ENCODE measurements around the gene ARL5C.

The ARL5C gene

GRCh38 chr17:39146273-39146672, 19.7 kb downstream of the ARL5C start:
- Histone ChIP-seq H3K9me3 (ENCODE audit: control insufficient read depth, insufficient read depth, low read length) (no peaks in the 10 kb centered on the region), H3K27me3 (ENCODE audit: control insufficient read depth, insufficient read depth, low read length) (peaks cover 21% of the 10 kb centered on the region), H3K36me3 (ENCODE audit: control insufficient read depth, insufficient read depth, low read length) (no peaks in the 10 kb centered on the region), H3K4me3 (ENCODE audit: low read depth, low read length) (no peak overlapping the region), H3K9ac (ENCODE audit: low read depth, low read length) (no peak overlapping the region), H3K4me1 (ENCODE audit: control insufficient read depth, insufficient read depth, low read length) (peaks cover 3% of the 10 kb centered on the region)

- Histone ChIP-seq H3K9me3 (ENCODE audit: control insufficient read depth, insufficient read depth, low read length) (no peaks in the 10 kb centered on the region), H3K27me3 (ENCODE audit: control insufficient read depth, insufficient read depth, low read length) (peaks cover 11% of the 10 kb centered on the region), H3K4me1 (ENCODE audit: control insufficient read depth, insufficient read depth, low read length) (no peaks in the 10 kb centered on the region), H3K36me3 (ENCODE audit: control insufficient read depth, insufficient read depth, low read length) (no peaks in the 10 kb centered on the region), H3K9ac (ENCODE audit: low read depth, low read length) (no peak overlapping the region), H3K4me3 (ENCODE audit: low read depth, low read length) (no peak overlapping the region)
Observed at GRCh38 chr17:39145143-39145542, 20.8 kb downstream of the ARL5C start.

GRCh38 chr17:39144416-39144840, 21.5 kb downstream of the ARL5C start:
- peaks cover 4% of the 10 kb centered on the region for H3K27me3 ChIP-seq (ENCODE audit: control insufficient read depth, insufficient read depth, low read length)
- H3K4me1 ChIP-seq (ENCODE audit: control insufficient read depth, insufficient read depth, low read length), result no peaks in the 10 kb centered on the region
- no peak overlapping the region for H3K4me3 ChIP-seq (ENCODE audit: low read depth, low read length)
- no peak overlapping the region for H3K9ac ChIP-seq (ENCODE audit: low read depth, low read length)
- H3K9me3 ChIP-seq (ENCODE audit: control insufficient read depth, insufficient read depth, low read length), result no peaks in the 10 kb centered on the region
- H3K36me3 ChIP-seq (ENCODE audit: control insufficient read depth, insufficient read depth, low read length), result no peaks in the 10 kb centered on the region

- H3K36me3 ChIP-seq (ENCODE audit: control insufficient read depth, insufficient read depth, low read length), result no peaks in the 10 kb centered on the region
- H3K27me3 ChIP-seq (ENCODE audit: control insufficient read depth, insufficient read depth, low read length), result no peaks in the 10 kb centered on the region
- H3K9me3 ChIP-seq (ENCODE audit: control insufficient read depth, insufficient read depth, low read length), result no peaks in the 10 kb centered on the region
- H3K4me3 ChIP-seq (ENCODE audit: low read depth, low read length), result no peak overlapping the region
- no peak overlapping the region for H3K9ac ChIP-seq (ENCODE audit: low read depth, low read length)
- H3K4me1 ChIP-seq (ENCODE audit: control insufficient read depth, insufficient read depth, low read length), result no peaks in the 10 kb centered on the region
Observed at GRCh38 chr17:39143552-39144093, 22.3 kb downstream of the ARL5C start.

- Histone ChIP-seq H3K27me3 (ENCODE audit: control insufficient read depth, insufficient read depth, low read length) (no peaks in the 10 kb centered on the region), H3K4me3 (ENCODE audit: low read depth, low read length) (no peak overlapping the region), H3K9ac (ENCODE audit: low read depth, low read length) (no peak overlapping the region), H3K4me1 (ENCODE audit: control insufficient read depth, insufficient read depth, low read length) (no peaks in the 10 kb centered on the region), H3K36me3 (ENCODE audit: control insufficient read depth, insufficient read depth, low read length) (no peaks in the 10 kb centered on the region), H3K9me3 (ENCODE audit: control insufficient read depth, insufficient read depth, low read length) (no peaks in the 10 kb centered on the region)
Observed at GRCh38 chr17:39141915-39142664, 23.9 kb downstream of the ARL5C start.

GRCh38 chr17:39141294-39141693, 24.7 kb downstream of the ARL5C start:
- H3K9ac ChIP-seq (ENCODE audit: low read depth, low read length), result no peak overlapping the region
- no peaks in the 10 kb centered on the region for H3K9me3 ChIP-seq (ENCODE audit: control insufficient read depth, insufficient read depth, low read length)
- no peaks in the 10 kb centered on the region for H3K27me3 ChIP-seq (ENCODE audit: control insufficient read depth, insufficient read depth, low read length)
- no peaks in the 10 kb centered on the region for H3K4me1 ChIP-seq (ENCODE audit: control insufficient read depth, insufficient read depth, low read length)
- H3K4me3 ChIP-seq (ENCODE audit: low read depth, low read length), result no peak overlapping the region
- H3K36me3 ChIP-seq (ENCODE audit: control insufficient read depth, insufficient read depth, low read length), result no peaks in the 10 kb centered on the region

GRCh38 chr17:39139561-39139960, 26.4 kb downstream of the ARL5C start:
- Histone ChIP-seq H3K27me3 (ENCODE audit: control insufficient read depth, insufficient read depth, low read length) (no peaks in the 10 kb centered on the region), H3K4me1 (ENCODE audit: control insufficient read depth, insufficient read depth, low read length) (no peaks in the 10 kb centered on the region), H3K4me3 (ENCODE audit: low read depth, low read length) (no peak overlapping the region), H3K9me3 (ENCODE audit: control insufficient read depth, insufficient read depth, low read length) (no peaks in the 10 kb centered on the region), H3K9ac (ENCODE audit: low read depth, low read length) (no peak overlapping the region), H3K36me3 (ENCODE audit: control insufficient read depth, insufficient read depth, low read length) (no peaks in the 10 kb centered on the region)

- H3K9me3 ChIP-seq (ENCODE audit: control insufficient read depth, insufficient read depth, low read length), result no peaks in the 10 kb centered on the region
- no peaks in the 10 kb centered on the region for H3K36me3 ChIP-seq (ENCODE audit: control insufficient read depth, insufficient read depth, low read length)
- H3K9ac ChIP-seq (ENCODE audit: low read depth, low read length), result no peak overlapping the region
- H3K4me1 ChIP-seq (ENCODE audit: control insufficient read depth, insufficient read depth, low read length), result no peaks in the 10 kb centered on the region
- no peak overlapping the region for H3K4me3 ChIP-seq (ENCODE audit: low read depth, low read length)
- no peaks in the 10 kb centered on the region for H3K27me3 ChIP-seq (ENCODE audit: control insufficient read depth, insufficient read depth, low read length)
Observed at GRCh38 chr17:39139161-39139511, 26.8 kb downstream of the ARL5C start.

GRCh38 chr17:39138431-39139160, 27.4 kb downstream of the ARL5C start:
- H3K4me1 ChIP-seq (ENCODE audit: control insufficient read depth, insufficient read depth, low read length), result no peaks in the 10 kb centered on the region
- no peak overlapping the region for H3K4me3 ChIP-seq (ENCODE audit: low read depth, low read length)
- no peaks in the 10 kb centered on the region for H3K36me3 ChIP-seq (ENCODE audit: control insufficient read depth, insufficient read depth, low read length)
- H3K9ac ChIP-seq (ENCODE audit: low read depth, low read length), result no peak overlapping the region
- no peaks in the 10 kb centered on the region for H3K27me3 ChIP-seq (ENCODE audit: control insufficient read depth, insufficient read depth, low read length)
- no peaks in the 10 kb centered on the region for H3K9me3 ChIP-seq (ENCODE audit: control insufficient read depth, insufficient read depth, low read length)

GRCh38 chr17:39134878-39135277, 31.1 kb downstream of the ARL5C start:
- Histone ChIP-seq H3K36me3 (ENCODE audit: control insufficient read depth, insufficient read depth, low read length) (no peaks in the 10 kb centered on the region), H3K4me3 (ENCODE audit: low read depth, low read length) (no peak overlapping the region), H3K4me1 (ENCODE audit: control insufficient read depth, insufficient read depth, low read length) (no peaks in the 10 kb centered on the region), H3K27me3 (ENCODE audit: control insufficient read depth, insufficient read depth, low read length) (no peaks in the 10 kb centered on the region), H3K9me3 (ENCODE audit: control insufficient read depth, insufficient read depth, low read length) (no peaks in the 10 kb centered on the region), H3K9ac (ENCODE audit: low read depth, low read length) (no peak overlapping the region)

- Histone ChIP-seq H3K9ac (ENCODE audit: low read depth, low read length) (no peak overlapping the region), H3K36me3 (ENCODE audit: control insufficient read depth, insufficient read depth, low read length) (no peaks in the 10 kb centered on the region), H3K4me1 (ENCODE audit: control insufficient read depth, insufficient read depth, low read length) (no peaks in the 10 kb centered on the region), H3K9me3 (ENCODE audit: control insufficient read depth, insufficient read depth, low read length) (no peaks in the 10 kb centered on the region), H3K27me3 (ENCODE audit: control insufficient read depth, insufficient read depth, low read length) (no peaks in the 10 kb centered on the region), H3K4me3 (ENCODE audit: low read depth, low read length) (no peak overlapping the region)
Observed at GRCh38 chr17:39132192-39132610, 33.8 kb downstream of the ARL5C start.

- H3K27me3 ChIP-seq (ENCODE audit: control insufficient read depth, insufficient read depth, low read length), result no peaks in the 10 kb centered on the region
- H3K9ac ChIP-seq (ENCODE audit: low read depth, low read length), result no peak overlapping the region
- no peaks in the 10 kb centered on the region for H3K36me3 ChIP-seq (ENCODE audit: control insufficient read depth, insufficient read depth, low read length)
- H3K9me3 ChIP-seq (ENCODE audit: control insufficient read depth, insufficient read depth, low read length), result no peaks in the 10 kb centered on the region
- no peak overlapping the region for H3K4me3 ChIP-seq (ENCODE audit: low read depth, low read length)
- H3K4me1 ChIP-seq (ENCODE audit: control insufficient read depth, insufficient read depth, low read length), result no peaks in the 10 kb centered on the region
Observed at GRCh38 chr17:39131616-39132015, 34.3 kb downstream of the ARL5C start.

Data from iPS-15b (cell line).